ENCODE results near the gene ZDHHC15. TPM values are rescaled to one million over a fixed set of nuclear protein-coding genes. Genes with fewer than 3 reads are reported as not detected.

ZDHHC15 gene
- total and polyA plus RNA-seq, 12 donors, result 0.88 to 4.2 (median 2.7) TPM

GRCh38 chrX:75327607-75328006 is 195.2 kb downstream of the ZDHHC15 start:
- no peak overlapping the region for H3K27ac ChIP-seq
- H3K4me1 ChIP-seq (replicated peaks in 1 of 2), result no peaks in the 10 kb centered on the region
- no peak for DNase-seq
- H3K36me3 ChIP-seq (replicated peaks in 1 of 2), result no peaks in the 10 kb centered on the region
- H3K4me3 ChIP-seq, result no peak overlapping the region
- intact Hi-C loops (cut with DNase I), result no loop called here
- no peaks in the 10 kb centered on the region for H3K27me3 ChIP-seq
- WGBS, 4 donors, result 86 to 98% (median 93%) methylated on average over 9 to 16 of the region's 16 CpGs
- TF ChIP-seq CTCF (IDR thresholded peaks at IDR 0.05) (no peak), POLR2A (IDR thresholded peaks at IDR 0.05) (no peak)
- peaks cover 0 to 10% (median 4%) of the 10 kb centered on the region in 3 donors for H3K9me3 ChIP-seq (replicated peaks in 1 of 3)

Other genes with a start within 250 kb of the ZDHHC15 start
- 10 to 100 TPM; 11.6 to 22.6 (median 19.3) TPM for gene UPRT, start 249.0 kb downstream of the ZDHHC15 start, total RNA-seq
- gene UPRT, start 249.0 kb downstream of the ZDHHC15 start, polyA plus RNA-seq, result 10 to 100 TPM; 10.3 to 27.5 (median 10.5) TPM

All from adrenal gland (tissue), 12 donors.